ENCODE results near the gene DDT.
"Not testable (repeated sequence)": the region's sequence is repeated elsewhere in the genome, so short reads cannot be mapped to it uniquely, and the experiment has no call there.

DDT gene

GRCh38 chr22:24003887-24004286 is 29.6 kb upstream of the DDT start:
- no peak for DNase-seq (ENCODE audit: low read depth)
- TF ChIP-seq CTCF (conservative IDR thresholded peaks at IDR 0.05; ENCODE audit: low read depth, low read length), result no peak
- H3K4me3 ChIP-seq (ENCODE audit: low read length), result no peak overlapping the region

GRCh38 chr22:24002851-24003250 is 28.6 kb upstream of the DDT start:
- TF ChIP-seq CTCF (conservative IDR thresholded peaks at IDR 0.05; ENCODE audit: low read depth, low read length), result no peak
- DNase-seq (ENCODE audit: low read depth), result no peak
- no peak overlapping the region for H3K4me3 ChIP-seq (ENCODE audit: low read length)

- TF ChIP-seq CTCF (conservative IDR thresholded peaks at IDR 0.05; ENCODE audit: low read depth, low read length), result no peak
- no peak for DNase-seq (ENCODE audit: low read depth)
- H3K4me3 ChIP-seq (ENCODE audit: low read length), result no peak overlapping the region
Measured at GRCh38 chr22:24002272-24002671, 28.0 kb upstream of the DDT start.

GRCh38 chr22:24001314-24001713 is 27.1 kb upstream of the DDT start:
- H3K4me3 ChIP-seq (ENCODE audit: low read length), result no peak overlapping the region
- TF ChIP-seq CTCF (conservative IDR thresholded peaks at IDR 0.05; ENCODE audit: low read depth, low read length), result no peak
- DNase-seq (ENCODE audit: low read depth), result no peak

GRCh38 chr22:23999779-24000178 is 25.5 kb upstream of the DDT start:
- DNase-seq (ENCODE audit: low read depth); H3K4me3 ChIP-seq (ENCODE audit: low read length): not testable (repeated sequence)

DNA sequence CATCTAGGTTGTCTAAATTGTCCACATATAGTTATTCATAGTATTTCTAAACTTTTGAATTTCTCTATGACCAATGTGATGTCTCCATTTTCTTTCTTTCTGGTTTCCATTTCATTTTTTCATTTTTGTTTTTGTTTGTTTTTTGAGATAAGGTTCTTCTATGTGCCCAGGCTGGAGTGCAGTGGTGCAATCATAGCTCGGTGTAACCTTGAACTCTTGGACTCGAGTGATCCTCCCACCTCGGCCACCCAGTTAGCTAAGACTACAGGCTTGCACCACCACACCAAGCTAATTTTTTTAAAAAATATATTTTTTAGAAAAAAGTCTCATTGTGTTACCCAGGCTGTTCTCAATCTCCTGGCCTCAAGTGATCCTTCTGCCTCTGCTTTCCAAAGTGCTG is 22.9 kb upstream of the DDT start:
- no peak for DNase-seq (ENCODE audit: low read depth)
- no peak for TF ChIP-seq CTCF (conservative IDR thresholded peaks at IDR 0.05; ENCODE audit: low read depth, low read length)
- no peak overlapping the region for H3K4me3 ChIP-seq (ENCODE audit: low read length)

DNA sequence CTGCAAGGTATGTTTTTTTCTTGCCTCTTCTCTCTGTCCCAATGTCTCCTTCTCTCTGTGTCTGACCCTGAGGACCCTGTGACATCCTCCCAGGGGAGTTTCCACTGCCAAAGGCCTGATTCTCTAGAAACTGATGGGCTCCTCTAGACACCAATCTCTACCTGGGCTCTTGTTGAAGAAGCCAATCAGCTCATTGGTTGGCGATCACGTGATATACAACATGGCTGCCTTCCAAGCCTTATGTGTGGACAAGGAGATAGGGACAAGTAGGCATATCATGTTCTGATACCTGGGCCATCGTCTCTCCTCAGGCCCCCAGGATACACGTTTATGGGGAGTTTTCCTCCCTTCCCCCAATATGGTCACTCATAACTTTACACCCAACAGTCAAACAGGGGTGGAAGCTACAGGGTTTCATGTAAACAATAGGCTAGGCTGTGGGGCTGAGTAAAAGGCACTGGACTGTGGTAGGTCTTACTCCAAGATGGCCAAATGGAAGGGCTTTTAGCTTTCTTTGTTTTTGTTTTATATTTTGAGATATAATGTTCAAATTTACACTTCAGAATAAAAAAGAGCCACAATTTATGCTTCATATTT is 19.4 kb upstream of the DDT start:
- H3K4me3 ChIP-seq (ENCODE audit: low read length); DNase-seq (ENCODE audit: low read depth): not testable (repeated sequence)

- not testable (repeated sequence) for DNase-seq (ENCODE audit: low read depth); H3K4me3 ChIP-seq (ENCODE audit: low read length)
Measured at GRCh38 chr22:23993080-23993479, 18.8 kb upstream of the DDT start.

DNA sequence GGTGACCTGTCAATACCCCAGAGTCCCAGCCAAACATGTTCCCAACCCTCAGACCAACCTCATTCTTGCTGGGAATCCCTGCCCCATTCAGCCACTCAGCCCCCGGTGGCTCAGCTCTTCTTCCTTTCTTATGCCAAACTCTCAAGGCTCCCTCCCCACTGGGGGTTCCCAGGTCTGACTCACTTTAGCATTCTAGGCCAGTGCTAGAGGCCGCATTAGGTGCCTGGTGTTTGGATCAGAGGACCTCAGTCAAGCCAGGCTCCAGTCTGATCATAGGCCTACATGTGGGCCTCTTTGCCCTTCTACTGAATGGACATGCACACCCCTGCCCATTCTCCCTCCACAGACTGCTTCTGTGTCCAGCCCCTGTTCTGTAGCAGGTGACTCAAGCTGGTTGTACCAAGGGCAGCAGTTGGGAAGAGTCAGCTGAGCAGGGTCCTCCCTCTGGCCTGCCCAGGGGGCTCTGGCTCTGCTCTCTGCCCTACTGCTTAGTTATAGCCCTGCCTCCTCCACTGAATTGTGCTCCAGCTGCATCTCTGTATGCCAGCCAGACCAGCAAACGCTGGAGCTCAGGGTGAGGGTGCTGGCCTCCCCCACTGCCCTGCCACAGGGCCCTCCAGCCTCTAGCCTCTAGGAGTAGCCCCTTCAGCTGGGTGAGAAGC is 15.5 kb upstream of the DDT start:
- not testable (repeated sequence) for H3K4me3 ChIP-seq (ENCODE audit: low read length); DNase-seq (ENCODE audit: low read depth)

DNA sequence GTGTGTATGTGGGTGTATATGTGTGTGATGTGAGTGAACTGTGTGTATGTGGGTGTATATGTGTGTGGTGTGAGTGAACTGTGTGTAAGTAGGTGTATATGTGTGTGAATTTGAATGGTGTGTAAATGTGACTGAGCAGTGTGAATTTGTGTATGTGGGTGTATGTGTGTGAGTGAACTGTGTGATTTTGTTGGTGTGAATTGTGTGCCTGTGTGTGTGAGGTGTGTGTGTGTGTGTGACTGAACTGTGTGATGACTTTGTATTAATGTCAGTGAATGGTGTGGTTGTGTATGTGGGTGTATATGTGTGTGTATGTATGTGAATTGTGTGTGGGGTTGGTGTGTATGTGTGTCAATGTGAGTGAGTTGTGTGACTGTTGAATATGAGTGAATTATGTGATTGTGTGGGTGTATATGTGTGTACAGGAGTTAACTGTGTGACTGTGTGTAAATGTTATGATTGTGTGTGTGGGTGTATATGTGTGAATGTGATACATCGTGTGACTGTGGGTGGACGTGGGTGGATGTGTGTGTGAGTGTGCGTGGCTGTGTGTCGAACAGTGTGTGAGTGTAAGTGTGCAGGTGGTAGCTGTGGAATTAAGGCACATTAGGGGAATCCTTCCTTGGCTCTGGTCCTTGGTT is 12.4 kb upstream of the DDT start:
- not testable (repeated sequence) for DNase-seq (ENCODE audit: low read depth)

DNA sequence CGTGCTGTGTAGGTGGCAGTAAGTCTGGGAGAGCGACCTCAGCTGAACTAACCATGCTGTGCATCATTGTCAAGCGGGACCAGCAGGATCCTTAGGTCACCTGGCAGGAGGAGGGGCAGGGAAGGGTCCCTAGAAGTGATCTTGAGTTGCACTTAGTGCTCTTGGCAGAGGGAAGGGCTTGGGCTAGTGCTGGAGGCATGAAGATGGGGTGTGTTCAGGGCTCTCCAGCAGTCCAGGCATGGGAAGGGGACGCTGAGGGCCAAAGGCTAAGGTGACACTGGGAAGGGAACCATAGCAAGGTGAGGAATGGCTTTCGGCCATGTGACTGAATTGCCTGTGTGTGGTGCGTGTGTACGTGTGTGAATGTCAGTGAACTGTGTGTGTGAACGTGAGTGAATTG is 11.8 kb upstream of the DDT start:
- not testable (repeated sequence) for DNase-seq (ENCODE audit: low read depth); H3K4me3 ChIP-seq (ENCODE audit: low read length)

More for the DNA sequence above, 12.4 kb upstream of the DDT start:
- not testable (repeated sequence) for H3K4me3 ChIP-seq (ENCODE audit: low read length)

All from retinal pigment epithelial cell (primary cell).